ENCODE data around the gene CACNB1.
A peak's percentile ranks its signal among the peaks of the same experiment; 100 is the strongest.

The CACNB1 gene

DNA sequence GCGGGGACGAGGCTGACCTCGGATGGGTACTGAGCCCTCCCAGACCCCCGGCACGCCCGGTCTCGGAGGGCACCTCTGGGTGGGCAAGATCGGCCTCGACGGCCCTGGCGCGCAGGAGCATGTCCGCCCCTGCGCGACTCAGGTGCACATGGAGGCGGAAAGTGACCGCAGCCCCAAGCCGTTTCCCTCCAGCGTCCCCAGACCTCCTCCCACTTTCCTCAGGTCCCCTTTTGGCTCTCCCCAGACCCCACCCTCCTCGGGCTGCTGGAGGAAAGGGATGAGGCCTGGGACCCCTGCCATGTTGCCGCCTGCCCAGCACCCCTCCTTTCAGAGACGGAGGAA lies 12.6 kb upstream of the CACNB1 start:
- TF ChIP-seq, protein P1, sequence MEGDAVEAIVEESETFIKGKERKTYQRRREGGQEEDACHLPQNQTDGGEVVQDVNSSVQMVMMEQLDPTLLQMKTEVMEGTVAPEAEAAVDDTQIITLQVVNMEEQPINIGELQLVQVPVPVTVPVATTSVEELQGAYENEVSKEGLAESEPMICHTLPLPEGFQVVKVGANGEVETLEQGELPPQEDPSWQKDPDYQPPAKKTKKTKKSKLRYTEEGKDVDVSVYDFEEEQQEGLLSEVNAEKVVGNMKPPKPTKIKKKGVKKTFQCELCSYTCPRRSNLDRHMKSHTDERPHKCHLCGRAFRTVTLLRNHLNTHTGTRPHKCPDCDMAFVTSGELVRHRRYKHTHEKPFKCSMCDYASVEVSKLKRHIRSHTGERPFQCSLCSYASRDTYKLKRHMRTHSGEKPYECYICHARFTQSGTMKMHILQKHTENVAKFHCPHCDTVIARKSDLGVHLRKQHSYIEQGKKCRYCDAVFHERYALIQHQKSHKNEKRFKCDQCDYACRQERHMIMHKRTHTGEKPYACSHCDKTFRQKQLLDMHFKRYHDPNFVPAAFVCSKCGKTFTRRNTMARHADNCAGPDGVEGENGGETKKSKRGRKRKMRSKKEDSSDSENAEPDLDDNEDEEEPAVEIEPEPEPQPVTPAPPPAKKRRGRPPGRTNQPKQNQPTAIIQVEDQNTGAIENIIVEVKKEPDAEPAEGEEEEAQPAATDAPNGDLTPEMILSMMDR (IDR thresholded peaks at IDR 0.05; ENCODE audit: low read depth, low read length, missing control alignments), result no peak
- no peak for DNase-seq (ENCODE audit: low read depth)
- peak overlapping the region; percentile 23 for H3K4me3 ChIP-seq (ENCODE audit: low read depth, low read length)

DNA sequence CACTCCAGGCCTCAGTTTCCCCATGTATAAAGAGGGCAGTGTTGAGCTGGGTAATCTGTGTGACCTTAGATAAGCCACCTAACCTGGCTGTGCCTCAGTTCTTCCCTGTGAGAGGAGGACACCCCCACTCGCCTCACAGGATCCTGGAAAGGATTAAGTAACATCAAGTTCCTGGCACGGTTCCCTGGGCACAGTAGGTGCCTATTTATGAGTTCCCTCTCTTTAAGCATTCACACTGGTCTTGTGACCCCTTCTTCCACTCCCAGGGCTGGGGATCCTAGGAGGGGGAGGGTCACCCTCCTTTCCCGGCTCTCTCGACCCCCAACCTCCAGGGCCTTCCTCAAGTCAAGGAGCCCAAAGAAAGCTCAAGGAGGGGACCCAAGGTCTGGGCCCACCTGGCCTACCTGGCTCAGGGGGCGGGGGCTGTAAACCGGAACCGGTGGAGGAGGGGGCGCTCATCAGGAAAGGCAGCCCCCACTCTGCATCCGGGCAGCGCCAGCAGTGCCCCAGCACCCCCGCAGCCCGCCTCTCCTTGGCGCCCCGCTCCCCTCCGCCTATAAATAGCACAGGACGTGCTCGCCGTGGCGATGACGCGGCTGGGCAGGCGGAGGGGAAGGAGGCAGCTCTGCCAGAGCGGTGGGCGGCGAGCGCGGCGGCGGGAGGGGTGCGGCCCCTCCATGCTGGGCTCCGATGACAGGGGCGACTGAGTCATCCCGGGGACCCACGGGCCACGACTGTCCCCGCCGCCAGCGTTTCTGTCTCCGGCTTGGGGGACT lies 12.0 kb upstream of the CACNB1 start:
- DNase-seq (ENCODE audit: low read depth), result no peak
- TF ChIP-seq, protein P1 (IDR thresholded peaks at IDR 0.05; ENCODE audit: low read depth, low read length, missing control alignments), result no peak
- peak overlapping the region; percentile 23 for H3K4me3 ChIP-seq (ENCODE audit: low read depth, low read length)

DNA sequence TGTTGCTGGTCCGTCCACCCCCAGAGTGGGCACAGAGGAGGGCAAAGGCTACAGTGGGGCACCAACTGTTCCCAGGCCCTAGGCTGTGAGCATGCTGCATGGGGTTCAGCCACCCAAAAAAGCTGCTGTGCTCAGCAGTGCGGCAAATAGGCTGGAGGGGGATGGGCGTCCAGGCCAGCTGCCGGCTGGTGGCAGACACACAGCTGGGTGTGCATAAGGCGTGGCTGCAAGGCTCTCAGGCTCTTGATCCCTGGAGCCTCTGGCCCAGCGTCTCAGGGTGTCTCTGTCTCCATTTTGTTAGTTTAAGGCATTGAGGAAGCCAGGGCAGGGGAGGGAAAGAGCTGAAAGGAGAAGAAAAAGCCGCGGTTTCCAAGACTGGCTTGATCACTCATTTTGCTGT lies 11.4 kb upstream of the CACNB1 start:
- TF ChIP-seq, protein P1 (IDR thresholded peaks at IDR 0.05; ENCODE audit: low read depth, low read length, missing control alignments), result no peak
- DNase-seq (ENCODE audit: low read depth), result no peak
- no peak overlapping the region for H3K4me3 ChIP-seq (ENCODE audit: low read depth, low read length)

DNA sequence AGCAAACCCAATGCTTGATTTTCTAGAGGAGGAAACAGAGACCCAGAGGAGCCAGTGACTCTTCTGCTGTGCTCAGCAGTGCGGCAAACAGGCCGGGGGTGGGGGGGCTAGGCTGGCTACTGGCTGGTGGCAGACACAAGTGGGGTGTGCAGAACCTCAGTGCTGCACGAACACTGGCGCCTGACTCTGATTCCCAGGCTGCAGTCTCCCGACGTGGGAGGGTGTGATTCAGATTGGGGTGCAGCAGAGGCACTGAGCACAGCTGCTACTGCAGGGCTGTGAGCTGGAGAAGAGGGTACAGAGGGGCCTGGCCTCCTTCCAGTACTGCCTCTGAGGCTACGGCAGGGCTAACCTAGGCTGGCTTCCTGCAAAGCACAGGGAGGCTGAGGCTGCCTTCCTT lies 10.7 kb upstream of the CACNB1 start:
- DNase-seq (ENCODE audit: low read depth), result no peak
- TF ChIP-seq, protein P1 (IDR thresholded peaks at IDR 0.05; ENCODE audit: low read depth, low read length, missing control alignments), result no peak
- H3K4me3 ChIP-seq (ENCODE audit: low read depth, low read length), result no peak overlapping the region

DNA sequence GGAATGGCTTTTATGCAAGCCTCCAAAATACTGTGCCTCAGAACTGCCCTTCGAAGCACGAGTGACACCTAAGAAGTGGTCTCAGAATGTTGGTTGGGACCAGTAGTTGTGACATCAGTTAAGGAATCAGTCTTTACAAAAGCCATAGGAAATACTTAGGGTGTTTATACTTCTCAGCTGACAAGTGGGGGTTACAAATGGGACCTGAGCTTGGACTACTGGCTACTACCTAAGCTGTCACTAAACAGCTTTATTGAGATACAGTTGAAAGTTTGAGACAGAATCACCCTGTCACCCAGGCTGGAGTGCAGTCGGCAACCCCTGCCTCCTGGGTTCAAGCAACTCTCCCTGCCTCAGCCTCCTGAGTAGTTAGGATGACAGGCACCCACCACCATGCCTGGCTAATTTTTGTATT lies 7.7 kb upstream of the CACNB1 start:
- no peak overlapping the region for H3K4me3 ChIP-seq (ENCODE audit: low read depth, low read length)
- no peak for DNase-seq (ENCODE audit: low read depth)
- TF ChIP-seq, protein P1 (IDR thresholded peaks at IDR 0.05; ENCODE audit: low read depth, low read length, missing control alignments), result no peak

DNA sequence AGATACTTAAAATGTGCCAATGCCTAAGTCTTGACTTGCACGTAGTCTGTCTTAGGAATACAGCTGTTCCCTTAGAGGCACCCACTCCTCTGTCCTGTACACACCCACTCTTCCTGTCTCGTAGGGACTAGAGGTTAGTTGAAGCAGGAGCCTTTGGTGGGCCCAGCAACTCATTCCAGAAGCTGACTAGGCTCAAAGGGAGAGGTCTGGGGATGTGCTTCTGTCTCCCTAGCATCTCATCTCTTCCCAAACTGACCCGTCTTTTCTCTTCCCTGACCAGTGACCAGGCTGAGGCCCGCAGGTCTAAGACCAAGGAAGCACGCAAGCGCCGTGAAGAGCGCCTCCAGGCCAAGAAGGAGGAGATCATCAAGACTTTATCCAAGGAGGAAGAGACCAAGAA lies 6.8 kb upstream of the CACNB1 start:
- H3K4me3 ChIP-seq (ENCODE audit: low read depth, low read length), result no peak overlapping the region
- DNase-seq (ENCODE audit: low read depth), result no peak
- TF ChIP-seq, protein P1 (IDR thresholded peaks at IDR 0.05; ENCODE audit: low read depth, low read length, missing control alignments), result no peak

DNA sequence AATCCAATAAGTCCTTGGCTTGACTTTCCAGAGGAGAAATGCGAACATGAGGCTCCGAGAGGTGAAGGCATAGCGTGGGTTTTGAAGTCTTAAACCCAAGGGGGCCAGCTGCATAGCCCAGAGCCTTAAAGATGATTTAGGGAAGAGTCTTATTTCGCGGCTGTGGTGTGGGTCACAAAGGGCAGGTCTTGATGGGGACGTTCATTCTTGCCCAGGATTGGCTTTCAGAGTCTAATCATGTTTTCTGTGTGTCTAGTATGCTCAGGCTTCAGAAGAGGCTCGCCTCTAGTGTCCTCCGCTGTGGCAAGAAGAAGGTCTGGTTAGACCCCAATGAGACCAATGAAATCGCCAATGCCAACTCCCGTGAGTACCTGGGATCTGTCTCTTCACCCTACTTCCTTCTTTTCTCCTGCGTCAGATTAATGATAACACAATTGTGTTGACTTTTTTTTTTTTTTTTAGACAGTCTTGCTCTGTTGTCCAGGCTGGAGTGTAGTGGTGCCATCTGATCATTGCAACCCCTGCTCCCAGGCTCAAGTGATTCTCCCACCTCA lies 3.6 kb upstream of the CACNB1 start:
- no peak for DNase-seq (ENCODE audit: low read depth)
- H3K4me3 ChIP-seq (ENCODE audit: low read depth, low read length), result peak overlapping the region; percentile 86
- TF ChIP-seq, protein P1 (IDR thresholded peaks at IDR 0.05; ENCODE audit: low read depth, low read length, missing control alignments), result no peak

Data from GM12864 (cell line).